A673 (cell line): Measurements from ENCODE around the gene PLXNA1.

ENCODE experiments used
- CTCF ChIP-seq: fragments of 300-800, 200-600 bp; sonication (generic); conservative IDR thresholded peaks from 2 replicates; pipeline ENCODE4 v1.5.1; 2017; ENCODE audit warnings: low read depth, mild to moderate bottlenecking, antibody characterized with exemption, low read length, moderate library complexity, mixed read lengths
- EZH2 ChIP-seq: fragments of 200-600 bp; sonication (generic); IDR thresholded peaks from 2 replicates; pipeline ENCODE4 v1.6.1; 2017; ENCODE audit warnings: borderline replicate concordance, low read depth, mild to moderate bottlenecking, mixed read lengths, antibody characterized with exemption, low read length; ENCODE audit not compliant: poor library complexity, severe bottlenecking

- TF ChIP-seq CTCF (no peak), EZH2 (no peak)
These were observed 22.3 kb upstream of the PLXNA1 start for GRCh38 chr3:126960604-126960995.
